ENCODE data around the gene HTD2. TPM values are rescaled to one million over a fixed set of nuclear protein-coding genes. Genes with fewer than 3 reads are reported as not detected.

The HTD2 gene
- total and polyA plus RNA-seq, 2 donors (not counting 3 experiments of a cell fraction or from before 2014, with no cell fraction given): 8.2 to 10.3 TPM

- no peaks in the 10 kb centered on the region for H3K27me3 ChIP-seq (ENCODE audit: control insufficient read depth in 2 of 2, insufficient read depth in 2 of 2, low read length in 2 of 2)
- BruUV-seq (replicated peaks): no TSS peak
- POLR2A ChIA-PET: no interaction called here
- FAIRE-seq (peak; percentile 38), DNase-seq (ENCODE audit: low read depth, low spot score) (no peak)
- intact Hi-C loops (cut with micrococcal nuclease) (no loop called here), dilution Hi-C loops (cut with MboI; ENCODE audit: extremely low pct_ligation_motif_present, low sequenced_read_pairs) (no loop called here)
- H3K36me3 ChIP-seq (ENCODE audit: control insufficient read depth in 2 of 2, extremely low read depth in 1 of 2, insufficient read depth in 2 of 2, low read length in 2 of 2): no peaks in the 10 kb centered on the region
- H3K27ac ChIP-seq (ENCODE audit: insufficient read depth, low read depth, low read length): no peak overlapping the region
- no peak overlapping the region for H3K9ac ChIP-seq (replicated peaks; ENCODE audit: extremely low read depth, insufficient read depth, low read length)
- no peak overlapping the region for H3K4me3 ChIP-seq (replicated peaks in 1 of 3; ENCODE audit: insufficient read depth in 1 of 3, low read depth in 1 of 3, low read length in 3 of 3)
- CTCF ChIA-PET: no interaction called here
- no peak overlapping the region for H2AFZ ChIP-seq (ENCODE audit: low read depth, low read length)
- H3K9me1 ChIP-seq (replicated peaks; ENCODE audit: control insufficient read depth, extremely low read depth, insufficient read depth, low read length): no peaks in the 10 kb centered on the region
- H4K20me1 ChIP-seq (replicated peaks; ENCODE audit: control insufficient read depth, extremely low read depth, insufficient read depth, low read length): no peaks in the 10 kb centered on the region
- TF ChIP-seq MYC (IDR thresholded peaks at IDR 0.05; ENCODE audit: low read depth, low read length) (no peak), EZH2 (IDR thresholded peaks at IDR 0.05; ENCODE audit: borderline replicate concordance, low read depth, low read length, severe bottlenecking) (no peak), GATA2 (IDR thresholded peaks at IDR 0.05; ENCODE audit: insufficient read depth, insufficient read length, low read depth, low read length) (no peak), CTCF (IDR thresholded peaks at IDR 0.05; ENCODE audit: extremely low read depth in 1 of 2, insufficient read depth in 1 of 2, low read depth in 1 of 2, low read length in 2 of 2) (no peak), POLR2AphosphoS5 (IDR thresholded peaks at IDR 0.05; ENCODE audit: insufficient read depth, low read depth, low read length) (no peak)
- H3K9me3 ChIP-seq (replicated peaks; ENCODE audit: control insufficient read depth, insufficient read depth, low read length): no peaks in the 10 kb centered on the region
- H3K4me1 ChIP-seq (ENCODE audit: control insufficient read depth, extremely low read depth, insufficient read depth, low read length): no peaks in the 10 kb centered on the region
- H3K4me2 ChIP-seq (ENCODE audit: insufficient read depth, low read length): no peak overlapping the region
- no peaks in the 10 kb centered on the region for H3K79me2 ChIP-seq (ENCODE audit: control insufficient read depth, insufficient read depth, low read length)
Measured at GRCh38 chr3:58261954-58262666, 44.2 kb upstream of the HTD2 start.

All from endothelial cell of umbilical vein (primary cell).